H1 (cell line): ENCODE data around the gene ADARB2. TPM values are rescaled to one million over a fixed set of nuclear protein-coding genes. Genes with fewer than 3 reads are reported as not detected.

Experiments
- CTCF ChIA-PET: fragments of 300-600 bp; sonication (Branson Sonifier 250); formaldehyde crosslinking; loops from one replicate; lab custom pipeline; 2021; ENCODE audit not compliant: partially characterized antibody; lab: Charles Lee
- POLR2A ChIA-PET: fragments of 300-600 bp; sonication (Branson Sonifier 250); formaldehyde crosslinking; loops from one replicate; lab custom pipeline; 2021; ENCODE audit warnings: inconsistent platforms; ENCODE audit not compliant: partially characterized antibody; lab: Charles Lee
- DNase-seq, 2 experiments: peaks; one replicate each; pipeline versions ENCODE4 v3.0.0 to v3.0.0-alpha.2; 2010 to 2022; ENCODE audit warnings: low spot score in 2 of 2, low read depth in 1 of 2, mixed read lengths in 1 of 2
- FAIRE-seq: peaks from 2 replicates; lab custom pipeline; 2011; peaks lifted over from hg19 to GRCh38; lab: Jason Lieb, UNC
- H2AFZ ChIP-seq: 2 replicates; pipeline ENCODE4 v1.8.1; 2012; ENCODE audit warnings: low read length, inconsistent platforms
- H2AK5ac ChIP-seq: 2 replicates; pipeline ENCODE4 v1.6.1; 2013; ENCODE audit warnings: low read depth, low read length
- H2BK120ac ChIP-seq: replicated peaks from 2 replicates; pipeline ENCODE3; 2013; ENCODE audit warnings: low read depth, low read length, inconsistent platforms
- H2BK12ac ChIP-seq: 2 replicates; pipeline ENCODE4 v1.6.1; 2013; ENCODE audit warnings: low read depth, low read length
- H2BK15ac ChIP-seq: 2 replicates; pipeline ENCODE4 v1.6.1; 2013; ENCODE audit warnings: low read length
- H2BK20ac ChIP-seq: 2 replicates; pipeline ENCODE4 v1.6.1; 2013; ENCODE audit warnings: low read length
- H2BK5ac ChIP-seq: 2 replicates; pipeline ENCODE4 v1.6.1; 2013; ENCODE audit warnings: low read depth, low read length
- H3K14ac ChIP-seq: 2 replicates; pipeline ENCODE4 v1.6.1; 2013; ENCODE audit warnings: inconsistent platforms; ENCODE audit not compliant: insufficient read length
- H3K18ac ChIP-seq: 2 replicates; pipeline ENCODE4 v1.6.1; 2013; ENCODE audit warnings: low read length; ENCODE audit errors: extremely low read depth
- H3K23ac ChIP-seq: 2 replicates; pipeline ENCODE4 v1.6.1; 2013; ENCODE audit warnings: inconsistent platforms; ENCODE audit not compliant: insufficient read length
- H3K23me2 ChIP-seq: 2 replicates; pipeline ENCODE4 v1.6.1; 2013; ENCODE audit warnings: low read depth, low read length
- H3K27ac ChIP-seq: 2 replicates; pipeline ENCODE4 v1.6.1; 2011; ENCODE audit warnings: low read depth, low read length, inconsistent platforms
- H3K27me3 ChIP-seq, 4 experiments: replicated peaks in 1 of 4; 1 replicate in 1 of 4; 2 replicates in 3 of 4; pipeline versions ENCODE4 v1.6.1 to v1.8.1; 2011 to 2013; ENCODE audit warnings: low read length in 3 of 4, mild to moderate bottlenecking in 3 of 4, inconsistent platforms in 2 of 4, mixed read lengths in 2 of 4, moderate library complexity in 1 of 4; ENCODE audit not compliant: control insufficient read depth in 3 of 4, insufficient read depth in 3 of 4; ENCODE audit errors: extremely low read depth in 1 of 4
- H3K36me3 ChIP-seq, 4 experiments: 2 replicates each; pipeline versions ENCODE4 v1.6.1 to v1.8.1; 2011 to 2013; ENCODE audit warnings: mild to moderate bottlenecking in 4 of 4, low read length in 3 of 4, moderate library complexity in 2 of 4, control low read depth in 1 of 4, inconsistent platforms in 1 of 4; ENCODE audit not compliant: insufficient read depth in 4 of 4, control insufficient read depth in 2 of 4
- H3K4ac ChIP-seq: replicated peaks from 2 replicates; pipeline ENCODE3; 2013; ENCODE audit warnings: low read length, low read depth, mixed read lengths, inconsistent platforms; ENCODE audit not compliant: insufficient read length
- H3K4me1 ChIP-seq, 4 experiments: replicated peaks in 1 of 4; 1 replicate in 1 of 4; 2 replicates in 3 of 4; pipeline versions ENCODE4 v1.6.1 to v1.8.1; 2011 to 2013; ENCODE audit warnings: low read length in 3 of 4, inconsistent platforms in 2 of 4, mixed read lengths in 1 of 4; ENCODE audit not compliant: insufficient read depth in 4 of 4, control insufficient read depth in 3 of 4
- H3K4me2 ChIP-seq, 2 experiments: 2 replicates each; pipeline versions ENCODE4 v1.6.1 to v1.8.1; 2011 to 2013; ENCODE audit warnings: low read depth in 2 of 2, low read length in 2 of 2, control low read depth in 1 of 2, inconsistent platforms in 1 of 2, mild to moderate bottlenecking in 1 of 2; ENCODE audit not compliant: insufficient read depth in 1 of 2
- H3K4me3 ChIP-seq, 4 experiments: fragments of 200-600, 300-600 bp in 1 of 4; sonication (generic), shearing (Covaris generic), sonication (Bioruptor Twin) in 1 of 4; 2 replicates each; pipeline versions ENCODE4 v1.5.1 to v1.8.1; 2011 to 2016; ENCODE audit warnings: low read length in 4 of 4, low read depth in 3 of 4, control low read depth in 2 of 4, inconsistent platforms in 2 of 4, mild to moderate bottlenecking in 2 of 4, mixed read lengths in 1 of 4, moderate library complexity in 1 of 4; ENCODE audit not compliant: insufficient read depth in 2 of 4; ENCODE audit errors: extremely low read depth in 1 of 4
- H3K56ac ChIP-seq: replicated peaks from 2 replicates; pipeline ENCODE3; 2013; ENCODE audit warnings: low read depth, mild to moderate bottlenecking, mixed read lengths, low read length, inconsistent platforms; ENCODE audit not compliant: insufficient read length
- H3K79me1 ChIP-seq: 2 replicates; pipeline ENCODE4 v1.6.1; 2013; ENCODE audit warnings: low read depth, low read length, control low read depth
- H3K79me2 ChIP-seq, 2 experiments: 2 replicates each; pipeline versions ENCODE4 v1.6.1 to v1.8.1; 2012 to 2013; ENCODE audit warnings: low read length in 2 of 2, mild to moderate bottlenecking in 2 of 2, inconsistent platforms in 1 of 2; ENCODE audit not compliant: insufficient read depth in 2 of 2, control insufficient read depth in 1 of 2
- H3K9ac ChIP-seq, 4 experiments: replicated peaks in 1 of 4; 1 replicate in 1 of 4; 2 replicates in 3 of 4; pipeline versions ENCODE4 v1.6.1 to v1.8.1; 2011 to 2013; ENCODE audit warnings: low read depth in 3 of 4, low read length in 3 of 4, control low read depth in 2 of 4, mild to moderate bottlenecking in 2 of 4, moderate library complexity in 2 of 4, inconsistent platforms in 1 of 4; ENCODE audit errors: extremely low read depth in 1 of 4
- H3K9me3 ChIP-seq, 2 experiments: 2 replicates each; pipeline versions ENCODE4 v1.6.1 to v1.8.1; 2012 to 2013; ENCODE audit warnings: mild to moderate bottlenecking in 2 of 2, moderate library complexity in 2 of 2, control low read depth in 1 of 2, inconsistent platforms in 1 of 2, low read depth in 1 of 2, low read length in 1 of 2, mixed read lengths in 1 of 2; ENCODE audit not compliant: insufficient read depth in 2 of 2
- H4K20me1 ChIP-seq, 2 experiments: replicated peaks in 1 of 2; 2 replicates each; pipeline versions ENCODE3 to v1.8.1; 2011 to 2013; ENCODE audit warnings: inconsistent platforms in 2 of 2, low read length in 2 of 2, mild to moderate bottlenecking in 1 of 2; ENCODE audit not compliant: insufficient read depth in 2 of 2, control insufficient read depth in 1 of 2
- H4K5ac ChIP-seq: 2 replicates; pipeline ENCODE4 v1.6.1; 2013; ENCODE audit warnings: low read length, low read depth, mixed read lengths, inconsistent platforms; ENCODE audit not compliant: insufficient read length
- H4K8ac ChIP-seq: 2 replicates; pipeline ENCODE4 v1.8.0; 2013; ENCODE audit warnings: mild to moderate bottlenecking, moderate library complexity, low read length, inconsistent platforms; ENCODE audit not compliant: insufficient read depth; ENCODE audit errors: extremely low read depth
- H4K91ac ChIP-seq: replicated peaks from 2 replicates; pipeline ENCODE3; 2013; ENCODE audit warnings: low read length, mixed read lengths, inconsistent platforms; ENCODE audit not compliant: insufficient read length
- CHD2 ChIP-seq: IDR thresholded peaks from 2 replicates; pipeline ENCODE4 v1.6.1; 2012; ENCODE audit warnings: low read length, improper control_type of control experiment
- KDM5A ChIP-seq: fragments of 200-600 bp; IDR thresholded peaks from 2 replicates; pipeline ENCODE4 v1.7.1; 2012; ENCODE audit warnings: mild to moderate bottlenecking, low read length, inconsistent platforms, mixed read lengths
- NANOG ChIP-seq: IDR thresholded peaks from 2 replicates; pipeline ENCODE4 v1.6.1; 2011; ENCODE audit warnings: low read length, low read depth, mild to moderate bottlenecking, inconsistent platforms; ENCODE audit not compliant: insufficient read depth, poor library complexity, severe bottlenecking
- POLR2A ChIP-seq, 2 experiments: IDR thresholded peaks; 1 replicate in 1 of 2; 2 replicates in 1 of 2; pipeline ENCODE4 v1.6.1; 2011; ENCODE audit warnings: low read depth in 2 of 2, low read length in 2 of 2, mild to moderate bottlenecking in 2 of 2; ENCODE audit errors: control extremely low read depth in 1 of 2
- RAD21 ChIP-seq, 2 experiments: IDR thresholded peaks in 1 of 2; conservative IDR thresholded peaks in 1 of 2; 2 replicates each; pipeline ENCODE4 v1.6.1; 2011; ENCODE audit warnings: low read depth in 2 of 2, low read length in 2 of 2, improper control_type of control experiment in 1 of 2, inconsistent platforms in 1 of 2, mild to moderate bottlenecking in 1 of 2, moderate library complexity in 1 of 2
- SIN3A ChIP-seq, 2 experiments: IDR thresholded peaks in 1 of 2; conservative IDR thresholded peaks in 1 of 2; 2 replicates each; pipeline ENCODE4 v1.6.1; 2011 to 2012; ENCODE audit warnings: low read length in 2 of 2, improper control_type of control experiment in 1 of 2, low read depth in 1 of 2, mild to moderate bottlenecking in 1 of 2
- SIRT6 ChIP-seq: IDR thresholded peaks from one replicate; pipeline ENCODE4 v1.7.1; 2012; ENCODE audit warnings: low read length, inconsistent platforms
- SIX5 ChIP-seq: IDR thresholded peaks from 2 replicates; pipeline ENCODE4 v1.6.1; 2011; ENCODE audit warnings: mild to moderate bottlenecking, low read depth, low read length
- WGBS, 2 experiments: shearing (Covaris generic) in 1 of 2; methylation state at CpG; one replicate each; pipeline versions ENCODE4 v1.1.6 to v1.1.7; 2013 to 2015; ENCODE audit warnings: low lambda C conversion rate in 2 of 2, mixed read lengths in 2 of 2, inconsistent platforms in 1 of 2, low coverage in 1 of 2, missing lambda C conversion rate in 1 of 2; ENCODE audit not compliant: insufficient replicate concordance in 2 of 2, insufficient coverage in 1 of 2, insufficient read length in 1 of 2; ENCODE audit errors: extremely low coverage in 1 of 2, missing lambda C conversion rate in 1 of 2; 5-methylcytosine and 5-hydroxymethylcytosine counted together
- polyA plus RNA-seq, 7 experiments: library from polyadenylated mRNA; depleted of rRNA in 3 of 7; stranded (reverse) in 5 of 7; unstranded in 2 of 7; fragments of >200 nt in 5 of 7; fragments of 200-250 nt in 2 of 7; gene quantifications; 1 replicate in 5 of 7; 2 replicates in 1 of 7; 4 replicates in 1 of 7; pipeline versions ENCODE4 v1.2.1 to v1.2.3, GENCODE V29; 2011 to 2013; ENCODE audit warnings: missing spikeins in 2 of 7, mixed read lengths in 2 of 7
- total RNA-seq: library from RNA; stranded (reverse); fragmentation: NEBNext Ultra II Directional; extraction: Animal tissue kit (Norgen Biotek cat#: 25700); gene quantifications from 2 replicates; pipeline ENCODE4 v1.2.1, GENCODE V29; 2021
- TF ChIP-seq, protein P1 (sequence below), 3 experiments: IDR thresholded peaks; 1 replicate in 2 of 3; 2 replicates in 1 of 3; pipeline versions ENCODE4 v1.5.1 to v1.6.1; 2011; ENCODE audit warnings: low read length in 3 of 3, mild to moderate bottlenecking in 3 of 3, inconsistent platforms in 2 of 3, low read depth in 1 of 3, moderate library complexity in 1 of 3; ENCODE audit not compliant: insufficient read depth in 1 of 3; ENCODE audit errors: control extremely low read depth in 1 of 3
- TF ChIP-seq, protein P2 (sequence below): IDR thresholded peaks from 2 replicates; pipeline ENCODE4 v1.6.1; 2011; ENCODE audit warnings: low read depth, mild to moderate bottlenecking, low read length; ENCODE audit not compliant: insufficient read depth

Gene ADARB2
- total and polyA plus RNA-seq, 2 of the 8 experiments (the other 6 are each of a cell fraction or from before 2014, with no cell fraction given): 2.2 to 2.8 TPM

DNA sequence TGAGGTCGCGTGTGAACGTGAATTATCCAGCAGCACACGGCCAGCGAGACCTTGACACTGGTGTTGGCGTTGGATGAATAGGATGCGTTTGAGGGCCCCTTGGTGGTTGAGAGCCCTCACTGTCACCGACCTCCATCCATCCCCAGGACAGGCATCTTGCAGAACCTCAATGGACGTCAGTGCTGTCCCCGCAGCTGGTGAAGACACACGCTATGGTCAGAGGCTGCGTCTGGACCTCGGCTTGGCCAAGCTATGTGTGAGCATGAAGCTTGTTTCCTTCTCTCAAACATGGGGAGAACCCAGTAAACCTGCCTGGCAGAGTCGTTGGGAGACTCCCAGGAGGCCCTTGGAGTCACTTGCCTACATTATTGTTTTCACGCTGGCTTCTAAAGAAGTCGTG is 229.2 kb downstream of the ADARB2 start:
- no peak overlapping the region for H4K5ac ChIP-seq
- no peak overlapping the region for H3K56ac ChIP-seq
- ChIA-PET POLR2A (interaction anchor here (1.2 kb wide), 1 partner anchor 13 kb away, joined by 3 read pairs; no protein-coding TSS in a partner anchor), CTCF (interaction anchor here (1.6 to 2.1 kb wide), 2 partner anchors 87 to 104 kb away, joined by 5 read pairs; no protein-coding TSS in a partner anchor)
- H2AFZ ChIP-seq: no peak overlapping the region
- no peak overlapping the region for H2AK5ac ChIP-seq
- H3K9me3 ChIP-seq: peaks cover 0 to 3% of the 10 kb centered on the region in 2 experiments; a peak in 1 of 4 replicates
- no peak overlapping the region for H2BK12ac ChIP-seq
- H3K4me2 ChIP-seq: no peak overlapping the region
- H3K14ac ChIP-seq: no peak overlapping the region
- FAIRE-seq: no peak
- WGBS, 2 experiments: 92% methylated on average over 16 of the region's 16 CpGs; no CpG with 5 or more reads in 1 of the 2 experiments
- peak overlapping the region; percentile 13; the same call in 1 of the 2 replicates for H2BK20ac ChIP-seq
- H2BK15ac ChIP-seq: no peak overlapping the region
- H2BK120ac ChIP-seq: no peak overlapping the region
- H3K79me2 ChIP-seq: no peaks in the 10 kb centered on the region
- H3K18ac ChIP-seq: no peak overlapping the region
- H3K27ac ChIP-seq: no peak overlapping the region
- no peak overlapping the region for H3K4me3 ChIP-seq
- H3K23me2 ChIP-seq: peaks cover 3% of the 10 kb centered on the region; the same call in 1 of the 2 replicates
- H3K36me3 ChIP-seq: no peaks in the 10 kb centered on the region
- no peak overlapping the region for H4K8ac ChIP-seq
- H3K4me1 ChIP-seq: no peaks in the 10 kb centered on the region; a peak in 1 of 7 replicates
- H3K4ac ChIP-seq: no peak overlapping the region
- H4K20me1 ChIP-seq: no peaks in the 10 kb centered on the region
- no peak overlapping the region for H2BK5ac ChIP-seq
- no peak for DNase-seq
- H3K27me3 ChIP-seq: peaks cover 0 to 2% (median 0%) of the 10 kb centered on the region in 4 experiments; a peak in 2 of 7 replicates
- H3K9ac ChIP-seq: no peak overlapping the region
- no peaks in the 10 kb centered on the region for H3K79me1 ChIP-seq
- no peak overlapping the region for H4K91ac ChIP-seq
- no peak overlapping the region for H3K23ac ChIP-seq
- TF ChIP-seq SIN3A (conservative IDR thresholded peaks at IDR 0.05 in 1 of 2, IDR thresholded peaks at IDR 0.05 in 1 of 2; ENCODE audit: low read depth in 1 of 2, low read length in 2 of 2) (no peak), KDM5A (no peak), SIRT6 (no peak), NANOG (no peak), SIX5 (no peak), POLR2A (IDR thresholded peaks at IDR 0.05; ENCODE audit: control extremely low read depth in 1 of 2, low read depth in 2 of 2, low read length in 2 of 2) (no peak), CHD2 (no peak), RAD21 (IDR thresholded peaks at IDR 0.05 in 1 of 2, conservative IDR thresholded peaks at IDR 0.05 in 1 of 2; ENCODE audit: low read depth in 2 of 2, low read length in 2 of 2) (no peak)
- TF ChIP-seq, protein P1, sequence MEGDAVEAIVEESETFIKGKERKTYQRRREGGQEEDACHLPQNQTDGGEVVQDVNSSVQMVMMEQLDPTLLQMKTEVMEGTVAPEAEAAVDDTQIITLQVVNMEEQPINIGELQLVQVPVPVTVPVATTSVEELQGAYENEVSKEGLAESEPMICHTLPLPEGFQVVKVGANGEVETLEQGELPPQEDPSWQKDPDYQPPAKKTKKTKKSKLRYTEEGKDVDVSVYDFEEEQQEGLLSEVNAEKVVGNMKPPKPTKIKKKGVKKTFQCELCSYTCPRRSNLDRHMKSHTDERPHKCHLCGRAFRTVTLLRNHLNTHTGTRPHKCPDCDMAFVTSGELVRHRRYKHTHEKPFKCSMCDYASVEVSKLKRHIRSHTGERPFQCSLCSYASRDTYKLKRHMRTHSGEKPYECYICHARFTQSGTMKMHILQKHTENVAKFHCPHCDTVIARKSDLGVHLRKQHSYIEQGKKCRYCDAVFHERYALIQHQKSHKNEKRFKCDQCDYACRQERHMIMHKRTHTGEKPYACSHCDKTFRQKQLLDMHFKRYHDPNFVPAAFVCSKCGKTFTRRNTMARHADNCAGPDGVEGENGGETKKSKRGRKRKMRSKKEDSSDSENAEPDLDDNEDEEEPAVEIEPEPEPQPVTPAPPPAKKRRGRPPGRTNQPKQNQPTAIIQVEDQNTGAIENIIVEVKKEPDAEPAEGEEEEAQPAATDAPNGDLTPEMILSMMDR (IDR thresholded peaks at IDR 0.05; ENCODE audit: control extremely low read depth in 1 of 3, insufficient read depth in 1 of 3, low read depth in 1 of 3, low read length in 3 of 3): no peak
- TF ChIP-seq, protein P2, sequence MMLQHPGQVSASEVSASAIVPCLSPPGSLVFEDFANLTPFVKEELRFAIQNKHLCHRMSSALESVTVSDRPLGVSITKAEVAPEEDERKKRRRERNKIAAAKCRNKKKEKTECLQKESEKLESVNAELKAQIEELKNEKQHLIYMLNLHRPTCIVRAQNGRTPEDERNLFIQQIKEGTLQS: no peak
